Upper lobe of left lung (tissue), 6 donors: ENCODE results near the gene RAI14. TPM values are rescaled to one million over a fixed set of nuclear protein-coding genes. Genes with fewer than 3 reads are reported as not detected.

Experiments
- ATAC-seq, 2 donors: fragments of 200-7000 bp; cut with Tn5 transposase; one replicate each; pipeline ENCODE4 v1.9.1; 2022; ENCODE audit warnings: mild to moderate bottlenecking in 2 of 2, moderate library complexity in 2 of 2; ENCODE audit not compliant: low FRiP score in 2 of 2
- DNase-seq, 2 donors: peaks; one replicate each; pipeline ENCODE4 v3.0.0-alpha.2; 2019 to 2020
- H3K27ac ChIP-seq, 4 donors: fragments of 200-600 bp; sonication (generic); one replicate each; pipeline ENCODE4 v1.5.1; 2016 to 2019
- H3K27me3 ChIP-seq, 4 donors: fragments of 200-600 bp; sonication (generic); one replicate each; pipeline ENCODE4 v1.5.1; 2017 to 2019
- H3K36me3 ChIP-seq, 4 donors: fragments of 200-600 bp; sonication (generic); one replicate each; pipeline ENCODE4 v1.5.1; 2016 to 2019
- H3K4me1 ChIP-seq, 4 donors: fragments of 200-600 bp; sonication (generic); one replicate each; pipeline ENCODE4 v1.5.1; 2018 to 2019
- H3K4me3 ChIP-seq, 4 donors: fragments of 200-600 bp; sonication (generic); one replicate each; pipeline ENCODE4 v1.5.1; 2017 to 2019; ENCODE audit warnings: mild to moderate bottlenecking in 2 of 4, moderate library complexity in 1 of 4
- H3K9me3 ChIP-seq, 4 donors: fragments of 200-600 bp; sonication (generic); one replicate each; pipeline ENCODE4 v1.5.1; 2018 to 2019
- CTCF ChIP-seq, 6 experiments: fragments of 450-650 bp in 4 of 6; fragments of 200-600 bp in 2 of 6; sonication (generic) in 2 of 6; IDR thresholded peaks; one replicate each; pipeline ENCODE4 v1.5.1; 2016 to 2019; ENCODE audit warnings: antibody characterized with exemption in 6 of 6
- EP300 ChIP-seq, 4 donors: sonication (generic); formaldehyde crosslinking; IDR thresholded peaks; one replicate each; pipeline ENCODE4 v1.5.1; 2017; ENCODE audit warnings: antibody characterized with exemption in 4 of 4, control low read depth in 2 of 4
- POLR2A ChIP-seq, 4 donors: fragments of 450-650 bp; IDR thresholded peaks; one replicate each; pipeline ENCODE4 v1.5.1; 2016 to 2017; ENCODE audit warnings: antibody characterized with exemption in 4 of 4, mild to moderate bottlenecking in 2 of 4
- POLR2AphosphoS5 ChIP-seq, 2 donors: sonication (generic); formaldehyde crosslinking; IDR thresholded peaks; one replicate each; pipeline ENCODE4 v1.5.1; 2017; ENCODE audit warnings: antibody characterized with exemption in 2 of 2
- WGBS, 2 donors: methylation state at CpG; one replicate each; pipeline ENCODE4 v1.1.5; 2017 to 2018; 5-methylcytosine and 5-hydroxymethylcytosine counted together
- total RNA-seq, 6 donors: library from RNA; depleted of rRNA in 4 of 6; stranded (reverse); fragments of >200 nt in 4 of 6; gene quantifications; one replicate each; pipeline versions ENCODE4 v1.1.0 to v1.2.1, GENCODE V29; 2016 to 2021
- donor health status: DM: no; HTN: no; CAD: no; lungs with moderate emphysema.
- donor health status: DM: no; HTN: yes; CAD: no; lungs with severe emphysema.

Gene RAI14
- total RNA-seq, 6 donors from 2014 or later, result 34.0 to 88.6 (median 67.9) TPM

- TF ChIP-seq EP300 (IDR thresholded peaks at IDR 0.05) (no peak), POLR2A (IDR thresholded peaks at IDR 0.05) (no peak), POLR2AphosphoS5 (IDR thresholded peaks at IDR 0.05) (no peak), CTCF (IDR thresholded peaks at IDR 0.05) (no peak)
- no peak for ATAC-seq
- H3K4me3 ChIP-seq, result no peak overlapping the region
- H3K4me1 ChIP-seq, result peaks cover 15 to 28% (median 20%) of the 10 kb centered on the region in 4 donors
- H3K27me3 ChIP-seq, result no peaks in the 10 kb centered on the region
- WGBS, 2 donors, result 84 to 96% methylated on average over 1 of the region's 1 CpG
- peaks cover 0 to 3% (median 1%) of the 10 kb centered on the region in 4 donors for H3K36me3 ChIP-seq
- no peak for DNase-seq
- peak overlapping the region in 1 of 4 donors; percentile 18 for H3K27ac ChIP-seq
- no peaks in the 10 kb centered on the region for H3K9me3 ChIP-seq
These were observed 16.1 kb downstream of the RAI14 start for GRCh38 chr5:34672196-34672595.

- WGBS, 2 donors, result 54 to 68% methylated on average over 3 to 4 of the region's 4 CpGs
- DNase-seq (no peak), ATAC-seq (peak in 1 of 2 donors; percentile 36)
- Histone ChIP-seq H3K4me1 (peaks cover 15 to 29% (median 20%) of the 10 kb centered on the region in 4 donors), H3K4me3 (no peak overlapping the region), H3K36me3 (peaks cover 0 to 3% (median 0%) of the 10 kb centered on the region in 4 donors), H3K27me3 (no peaks in the 10 kb centered on the region), H3K9me3 (no peaks in the 10 kb centered on the region), H3K27ac (peak overlapping the region in 2 of 4 donors; percentile 43 to 50)
- TF ChIP-seq CTCF (IDR thresholded peaks at IDR 0.05) (no peak), EP300 (IDR thresholded peaks at IDR 0.05) (no peak), POLR2AphosphoS5 (IDR thresholded peaks at IDR 0.05) (no peak), POLR2A (IDR thresholded peaks at IDR 0.05) (no peak)
These were observed 17.5 kb downstream of the RAI14 start for GRCh38 chr5:34673463-34674125.

DNA sequence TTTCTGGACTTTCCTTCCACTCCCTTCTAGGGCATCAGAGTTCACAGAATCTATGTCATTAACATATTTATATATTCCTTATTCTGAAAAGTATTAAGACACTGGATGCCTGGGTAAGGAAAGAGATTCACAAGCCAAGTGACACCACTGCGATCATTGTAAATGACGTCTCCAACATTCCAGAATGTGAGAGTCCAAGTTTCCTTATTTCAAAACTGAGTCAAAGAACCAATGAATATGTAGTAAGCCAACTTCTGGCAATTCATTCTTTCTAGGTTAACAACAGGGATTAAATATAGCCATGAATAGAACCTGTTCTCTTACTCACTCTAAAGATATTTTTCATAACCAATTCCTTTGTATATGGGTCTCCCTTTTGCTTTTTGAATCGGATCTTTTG, 18.1 kb downstream of the RAI14 start:
- Histone ChIP-seq H3K4me1 (peaks cover 15 to 35% (median 20%) of the 10 kb centered on the region in 4 donors), H3K9me3 (no peaks in the 10 kb centered on the region), H3K4me3 (no peak overlapping the region), H3K27me3 (no peaks in the 10 kb centered on the region), H3K27ac (peak overlapping the region in 2 of 4 donors; percentile 43 to 50), H3K36me3 (peaks cover 0 to 3% (median 0%) of the 10 kb centered on the region in 4 donors)
- WGBS, 2 donors, result 74 to 81% methylated on average over 3 of the region's 3 CpGs
- DNase-seq, result no peak
- TF ChIP-seq EP300 (IDR thresholded peaks at IDR 0.05) (no peak), CTCF (IDR thresholded peaks at IDR 0.05) (no peak), POLR2A (IDR thresholded peaks at IDR 0.05) (no peak), POLR2AphosphoS5 (IDR thresholded peaks at IDR 0.05) (no peak)
- ATAC-seq, result peak in 1 of 2 donors; percentile 75

- H3K27me3 ChIP-seq, result no peaks in the 10 kb centered on the region
- DNase-seq (no peak), ATAC-seq (no peak)
- H3K9me3 ChIP-seq, result no peaks in the 10 kb centered on the region
- no peak for TF ChIP-seq POLR2AphosphoS5 (IDR thresholded peaks at IDR 0.05)
- TF ChIP-seq CTCF (IDR thresholded peaks at IDR 0.05), result no peak
- TF ChIP-seq POLR2A (IDR thresholded peaks at IDR 0.05), result no peak
- TF ChIP-seq EP300 (IDR thresholded peaks at IDR 0.05), result no peak
- no peak overlapping the region for H3K27ac ChIP-seq
- no peak overlapping the region for H3K4me3 ChIP-seq
- H3K4me1 ChIP-seq, result peaks cover 9 to 31% (median 16%) of the 10 kb centered on the region in 4 donors
- peaks cover 0 to 3% (median 0%) of the 10 kb centered on the region in 4 donors for H3K36me3 ChIP-seq
- WGBS, 2 donors, result 85 to 94% methylated on average over 3 of the region's 3 CpGs
These were observed 19.7 kb downstream of the RAI14 start for GRCh38 chr5:34675857-34676256.

DNA sequence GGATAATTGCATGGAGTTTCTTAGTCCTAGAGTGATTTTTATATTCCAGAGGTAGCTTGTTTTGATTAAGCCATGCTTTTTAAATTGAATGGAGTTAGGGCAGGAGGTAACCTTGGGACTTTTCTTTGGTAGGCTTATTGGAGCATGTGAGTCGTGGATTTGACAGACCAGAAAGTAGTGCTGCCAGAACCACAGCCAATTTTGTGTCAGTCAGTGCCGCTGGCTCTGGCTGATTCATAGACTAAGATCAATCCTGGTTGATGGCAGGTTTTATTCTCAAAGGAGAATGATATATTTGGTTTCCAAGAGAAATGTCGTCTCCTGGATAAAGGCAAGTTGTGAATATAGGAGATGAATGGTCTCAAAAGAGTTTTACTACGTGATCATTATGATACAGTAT, 20.3 kb downstream of the RAI14 start:
- no peaks in the 10 kb centered on the region for H3K27me3 ChIP-seq
- ATAC-seq, result no peak
- no peak for TF ChIP-seq POLR2AphosphoS5 (IDR thresholded peaks at IDR 0.05)
- no peak for TF ChIP-seq CTCF (IDR thresholded peaks at IDR 0.05)
- no peak for TF ChIP-seq POLR2A (IDR thresholded peaks at IDR 0.05)
- TF ChIP-seq EP300 (IDR thresholded peaks at IDR 0.05), result no peak
- no peaks in the 10 kb centered on the region for H3K9me3 ChIP-seq
- no peak overlapping the region for H3K4me3 ChIP-seq
- no peak for DNase-seq
- H3K36me3 ChIP-seq, result peaks cover 0 to 3% (median 0%) of the 10 kb centered on the region in 4 donors
- no peak overlapping the region for H3K27ac ChIP-seq
- WGBS, 2 donors, result 82 to 84% methylated on average over 4 of the region's 4 CpGs
- peaks cover 9 to 31% (median 16%) of the 10 kb centered on the region in 4 donors for H3K4me1 ChIP-seq
